ENCODE results near the gene AREG.

AREG gene

GRCh38 chr4:74466242-74466641 lies 21.3 kb downstream of the AREG start:
- DNase-seq = no peak

DNA sequence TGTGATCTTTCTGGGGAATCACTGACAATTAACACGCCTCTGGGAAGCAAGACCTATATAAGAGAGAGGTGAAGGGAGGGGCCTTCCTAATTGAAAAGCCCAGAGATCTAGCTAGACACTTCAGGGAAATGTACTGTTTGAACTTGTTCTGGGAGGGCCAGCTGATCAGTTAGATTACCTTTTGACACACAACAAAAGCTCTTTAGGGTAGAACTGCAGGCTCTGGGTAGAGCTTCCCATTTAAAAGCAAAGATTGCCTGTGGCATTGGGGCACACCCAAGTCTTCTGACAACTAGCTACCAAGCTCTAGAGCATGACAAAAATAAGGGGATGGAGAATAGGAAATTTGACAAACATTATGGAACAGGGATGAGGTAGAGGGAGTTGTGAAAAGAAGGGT lies 26.3 kb downstream of the AREG start:
- DNase-seq = no peak

- DNase-seq = no peak
These were observed 28.3 kb downstream of the AREG start for GRCh38 chr4:74473155-74473811.

- DNase-seq = no peak
These were observed 29.6 kb downstream of the AREG start for GRCh38 chr4:74474345-74475090.

- no peak for DNase-seq
These were observed 30.3 kb downstream of the AREG start for GRCh38 chr4:74475091-74475800.

- DNase-seq = no peak
These were observed 31.0 kb downstream of the AREG start for GRCh38 chr4:74475946-74476345.

GRCh38 chr4:74479009-74479408 lies 34.1 kb downstream of the AREG start:
- DNase-seq = no peak

DNA sequence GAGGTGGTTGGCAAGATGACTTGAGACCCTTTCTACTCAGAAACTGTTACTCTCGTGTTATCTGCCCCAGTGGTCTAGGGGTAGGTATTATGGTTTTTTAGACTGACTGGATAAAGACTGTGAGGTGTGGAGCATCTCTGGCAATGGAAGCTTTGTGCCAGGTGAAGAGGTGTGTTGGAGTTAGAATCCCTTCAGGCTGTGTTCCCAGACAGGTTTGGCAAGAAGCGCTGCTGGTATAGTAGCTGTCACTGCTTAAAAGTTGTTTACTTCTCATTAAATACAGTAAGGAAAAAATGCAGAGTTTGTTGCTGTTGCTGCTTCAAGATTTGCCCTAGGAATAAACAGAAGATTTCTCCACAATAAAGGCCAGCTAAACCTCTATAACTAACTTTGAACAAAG lies 35.3 kb downstream of the AREG start:
- no peak for DNase-seq

DNA sequence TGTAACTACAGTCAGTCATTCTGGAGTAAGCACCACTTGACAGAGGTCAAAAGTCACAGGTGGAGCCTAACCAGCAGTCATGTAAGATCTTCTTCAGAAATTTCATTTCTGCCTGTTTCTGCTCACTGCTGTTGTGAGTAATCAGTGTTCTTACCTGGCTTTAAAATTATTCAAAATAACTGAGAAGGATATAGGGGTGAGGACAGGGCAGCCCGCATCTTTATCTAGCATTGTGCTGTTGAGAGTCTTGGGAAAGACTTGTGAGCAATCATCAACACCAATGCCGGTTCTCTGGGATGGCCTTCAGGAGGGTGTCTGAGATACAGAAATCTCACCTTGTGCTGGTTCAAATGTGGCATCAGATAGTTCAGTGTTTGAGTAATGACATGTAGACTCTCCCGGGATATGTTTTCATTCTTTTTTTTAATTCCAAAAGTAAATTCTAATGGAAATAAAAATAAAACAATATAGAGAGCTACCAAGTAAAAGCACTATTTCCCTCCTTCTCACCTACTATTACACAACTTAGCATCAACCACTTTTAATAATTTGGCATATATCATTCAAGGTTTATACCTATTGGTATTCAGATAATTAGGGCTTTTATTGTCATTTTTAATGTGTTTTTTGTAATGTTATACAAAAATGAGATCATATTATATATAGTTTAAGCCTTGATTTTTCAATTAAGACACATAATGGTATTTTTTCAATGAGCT lies 37.1 kb downstream of the AREG start:
- no peak for DNase-seq

- no peak for DNase-seq
These were observed 38.4 kb downstream of the AREG start for GRCh38 chr4:74483226-74483911.

DNA sequence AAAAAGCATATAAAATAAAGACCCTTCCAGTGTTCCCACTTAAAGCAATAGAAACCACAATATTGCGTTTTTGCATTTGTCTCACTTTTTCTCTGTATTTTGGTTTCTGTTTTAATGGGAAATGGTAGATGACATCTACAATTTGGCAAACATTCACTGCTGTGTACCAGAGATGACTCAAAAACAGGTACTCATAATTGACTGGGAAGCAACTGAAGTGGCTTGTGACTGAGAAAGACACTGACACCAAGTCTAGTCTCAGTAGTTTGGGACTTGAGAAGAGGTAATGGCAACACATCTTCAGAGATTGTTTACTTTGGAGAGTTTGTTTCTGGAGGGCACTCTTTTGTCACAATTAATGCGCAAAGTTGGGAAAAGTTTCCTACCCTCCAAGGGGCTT lies 42.0 kb downstream of the AREG start:
- DNase-seq = no peak

DNA sequence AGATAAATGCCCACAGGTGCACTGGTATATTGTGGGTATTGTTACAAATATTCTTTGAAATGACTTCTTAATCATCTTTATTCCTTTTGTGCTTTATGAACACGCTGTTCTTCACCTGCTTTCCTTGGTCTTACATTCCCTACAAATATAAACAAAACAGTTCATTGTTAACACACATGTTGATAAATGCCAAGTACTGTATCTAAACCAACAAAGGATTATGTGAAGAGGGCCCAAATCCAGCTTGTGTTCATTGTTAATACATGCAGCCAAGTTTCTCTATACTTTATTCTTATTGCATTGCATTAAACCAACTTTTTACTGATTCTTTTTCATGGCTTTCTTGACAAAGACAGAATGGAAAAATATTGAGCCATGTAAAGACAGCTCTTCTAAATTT lies 42.8 kb downstream of the AREG start:
- DNase-seq = no peak

GRCh38 chr4:74490736-74491135 lies 45.8 kb downstream of the AREG start:
- DNase-seq = no peak

- no peak for DNase-seq
These were observed 55.2 kb downstream of the AREG start for GRCh38 chr4:74499986-74500781.

DNA sequence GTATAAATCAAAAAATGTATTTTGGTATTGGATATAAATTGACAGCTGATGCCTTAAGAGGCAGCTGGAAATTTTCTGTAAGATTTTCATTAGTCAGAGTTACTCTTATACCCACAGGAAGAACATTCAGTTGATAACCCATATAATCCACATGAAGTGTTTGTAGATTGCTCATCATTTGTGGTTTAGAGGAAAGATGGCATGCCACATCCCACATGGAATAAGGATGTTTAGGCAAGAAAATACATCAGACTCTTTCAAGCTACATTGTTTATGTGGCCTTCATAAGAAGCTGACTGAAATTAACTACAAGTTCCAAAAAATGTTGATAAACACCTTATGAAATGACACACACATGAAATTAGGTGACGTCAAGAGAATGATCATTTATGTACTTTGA lies 56.6 kb downstream of the AREG start:
- DNase-seq = no peak

GRCh38 chr4:74503580-74503979 lies 58.6 kb downstream of the AREG start:
- no peak for DNase-seq

DNA sequence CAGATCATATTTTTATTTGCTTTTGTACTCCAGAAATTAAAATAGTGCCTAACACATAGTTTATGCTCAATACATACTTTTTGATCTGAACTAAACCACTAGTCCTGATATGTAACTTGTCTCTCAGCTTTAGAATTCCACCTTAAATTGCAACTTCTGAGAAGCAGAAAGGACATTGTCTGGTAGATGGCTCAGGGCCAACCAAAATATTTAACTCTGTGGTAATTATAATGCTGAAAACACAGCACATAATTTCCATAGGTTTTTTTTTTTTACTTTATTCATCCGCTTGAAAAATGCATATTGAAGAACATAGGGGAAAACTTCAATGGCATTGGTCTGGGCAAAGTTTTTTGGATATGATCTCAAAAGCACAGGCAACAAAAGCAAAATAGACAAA lies 59.3 kb downstream of the AREG start:
- DNase-seq = no peak

Data from stimulated activated CD4-positive, alpha-beta T cell treated with anti-CD3 and anti-CD28 coated beads, Interleukin-4, amount 100 ng/mL, for 24 hours (primary cell).